ENCODE measurements around the gene VEGFA. TPM values are rescaled to one million over a fixed set of nuclear protein-coding genes. Genes with fewer than 3 reads are reported as not detected.

Gene VEGFA
- total RNA-seq, 1 experiment from 2014 or later = 31.6 TPM

GRCh38 chr6:43735642-43736199, 34.3 kb upstream of the VEGFA start:
- Histone ChIP-seq H3K27ac (no peak overlapping the region), H3K9me3 (replicated peaks) (peaks cover 11% of the 10 kb centered on the region), H3K4me1 (no peaks in the 10 kb centered on the region), H3K4me3 (no peak overlapping the region), H3K27me3 (no peaks in the 10 kb centered on the region), H3K36me3 (no peaks in the 10 kb centered on the region)
- DNase-seq = no peak

- no peaks in the 10 kb centered on the region for H3K4me1 ChIP-seq
- H3K27ac ChIP-seq = no peak overlapping the region
- H3K36me3 ChIP-seq = no peaks in the 10 kb centered on the region
- H3K9me3 ChIP-seq (replicated peaks) = peaks cover 5% of the 10 kb centered on the region
- no peak for DNase-seq
- no peak overlapping the region for H3K4me3 ChIP-seq
- no peaks in the 10 kb centered on the region for H3K27me3 ChIP-seq
These were observed 33.7 kb upstream of the VEGFA start for GRCh38 chr6:43736211-43736786.

- no peak for DNase-seq
- Histone ChIP-seq H3K9me3 (replicated peaks) (no peaks in the 10 kb centered on the region), H3K36me3 (no peaks in the 10 kb centered on the region), H3K4me1 (no peaks in the 10 kb centered on the region), H3K27ac (no peak overlapping the region), H3K4me3 (no peak overlapping the region), H3K27me3 (peaks cover 1% of the 10 kb centered on the region; the same call in 1 of the 2 replicates)
These were observed 33.2 kb upstream of the VEGFA start for GRCh38 chr6:43736844-43737243.

- DNase-seq = peak; percentile 56 to 57
- Histone ChIP-seq H3K27ac (no peak overlapping the region), H3K36me3 (no peaks in the 10 kb centered on the region), H3K4me3 (no peak overlapping the region), H3K9me3 (replicated peaks) (no peaks in the 10 kb centered on the region), H3K4me1 (no peaks in the 10 kb centered on the region), H3K27me3 (peaks cover 7% of the 10 kb centered on the region; the same call in 1 of the 2 replicates)
These were observed 32.5 kb upstream of the VEGFA start for GRCh38 chr6:43737272-43738081.

- Histone ChIP-seq H3K9me3 (replicated peaks) (no peaks in the 10 kb centered on the region), H3K4me3 (no peak overlapping the region), H3K4me1 (no peaks in the 10 kb centered on the region), H3K27ac (no peak overlapping the region), H3K36me3 (no peaks in the 10 kb centered on the region), H3K27me3 (peaks cover 7% of the 10 kb centered on the region; the same call in 1 of the 2 replicates)
- no peak for DNase-seq
These were observed 31.7 kb upstream of the VEGFA start for GRCh38 chr6:43738267-43738676.

GRCh38 chr6:43738877-43739641, 31.0 kb upstream of the VEGFA start:
- Histone ChIP-seq H3K9me3 (replicated peaks) (no peaks in the 10 kb centered on the region), H3K36me3 (no peaks in the 10 kb centered on the region), H3K27me3 (peaks cover 7% of the 10 kb centered on the region; the same call in 1 of the 2 replicates), H3K4me3 (no peak overlapping the region), H3K27ac (no peak overlapping the region), H3K4me1 (no peaks in the 10 kb centered on the region)
- no peak for DNase-seq

GRCh38 chr6:43739642-43740091, 30.3 kb upstream of the VEGFA start:
- H3K4me1 ChIP-seq = no peaks in the 10 kb centered on the region
- no peaks in the 10 kb centered on the region for H3K9me3 ChIP-seq (replicated peaks)
- peaks cover 7% of the 10 kb centered on the region; the same call in 1 of the 2 replicates for H3K27me3 ChIP-seq
- DNase-seq = no peak
- H3K27ac ChIP-seq = no peak overlapping the region
- H3K4me3 ChIP-seq = no peak overlapping the region
- no peaks in the 10 kb centered on the region for H3K36me3 ChIP-seq

GRCh38 chr6:43740321-43740960, 29.6 kb upstream of the VEGFA start:
- no peak for DNase-seq
- H3K27me3 ChIP-seq = peaks cover 7% of the 10 kb centered on the region; the same call in 1 of the 2 replicates
- H3K4me1 ChIP-seq = no peaks in the 10 kb centered on the region
- no peak overlapping the region for H3K27ac ChIP-seq
- no peaks in the 10 kb centered on the region for H3K36me3 ChIP-seq
- no peaks in the 10 kb centered on the region for H3K9me3 ChIP-seq (replicated peaks)
- no peak overlapping the region for H3K4me3 ChIP-seq

- Histone ChIP-seq H3K9me3 (replicated peaks) (no peaks in the 10 kb centered on the region), H3K36me3 (no peaks in the 10 kb centered on the region), H3K27ac (no peak overlapping the region), H3K27me3 (peaks cover 7% of the 10 kb centered on the region; the same call in 1 of the 2 replicates), H3K4me3 (no peak overlapping the region), H3K4me1 (no peaks in the 10 kb centered on the region)
- no peak for DNase-seq
These were observed 28.8 kb upstream of the VEGFA start for GRCh38 chr6:43740961-43741764.

- Histone ChIP-seq H3K4me1 (peaks cover 5% of the 10 kb centered on the region), H3K27me3 (peaks cover 7% of the 10 kb centered on the region; the same call in 1 of the 2 replicates), H3K9me3 (replicated peaks) (no peaks in the 10 kb centered on the region), H3K36me3 (no peaks in the 10 kb centered on the region), H3K4me3 (no peak overlapping the region), H3K27ac (no peak overlapping the region)
- DNase-seq = no peak
These were observed 28.2 kb upstream of the VEGFA start for GRCh38 chr6:43741829-43742228.

GRCh38 chr6:43742285-43742684, 27.7 kb upstream of the VEGFA start:
- Histone ChIP-seq H3K27me3 (peaks cover 7% of the 10 kb centered on the region; the same call in 1 of the 2 replicates), H3K36me3 (no peaks in the 10 kb centered on the region), H3K4me1 (peaks cover 9% of the 10 kb centered on the region), H3K9me3 (replicated peaks) (no peaks in the 10 kb centered on the region), H3K27ac (no peak overlapping the region), H3K4me3 (no peak overlapping the region)
- DNase-seq = no peak

- Histone ChIP-seq H3K27ac (no peak overlapping the region), H3K9me3 (replicated peaks) (no peaks in the 10 kb centered on the region), H3K27me3 (peaks cover 7% of the 10 kb centered on the region; the same call in 1 of the 2 replicates), H3K36me3 (no peaks in the 10 kb centered on the region), H3K4me1 (peaks cover 15% of the 10 kb centered on the region), H3K4me3 (no peak overlapping the region)
- DNase-seq = no peak
These were observed 26.9 kb upstream of the VEGFA start for GRCh38 chr6:43742931-43743632.
